ES-I3 (cell line): Measurements from ENCODE around the gene NAP1L5.
A peak's percentile ranks its signal among the peaks of the same experiment; 100 is the strongest.

Experiments used
- H3K36me3 ChIP-seq: 2 replicates; pipeline ENCODE4 v1.6.1; 2013; ENCODE audit warnings: mild to moderate bottlenecking, low read length, control low read depth, moderate library complexity; ENCODE audit not compliant: insufficient read depth
- H3K4me1 ChIP-seq: 2 replicates; pipeline ENCODE4 v1.6.1; 2013; ENCODE audit warnings: mild to moderate bottlenecking, control low read depth, low read length; ENCODE audit not compliant: insufficient read depth
- H3K9ac ChIP-seq: 2 replicates; pipeline ENCODE4 v1.6.1; 2013; ENCODE audit warnings: low read depth, mild to moderate bottlenecking, low read length, moderate library complexity
- H3K9me3 ChIP-seq: 2 replicates; pipeline ENCODE4 v1.6.1; 2013; ENCODE audit warnings: mild to moderate bottlenecking, low read length, moderate library complexity; ENCODE audit not compliant: control insufficient read depth, insufficient read depth

Gene NAP1L5

DNA sequence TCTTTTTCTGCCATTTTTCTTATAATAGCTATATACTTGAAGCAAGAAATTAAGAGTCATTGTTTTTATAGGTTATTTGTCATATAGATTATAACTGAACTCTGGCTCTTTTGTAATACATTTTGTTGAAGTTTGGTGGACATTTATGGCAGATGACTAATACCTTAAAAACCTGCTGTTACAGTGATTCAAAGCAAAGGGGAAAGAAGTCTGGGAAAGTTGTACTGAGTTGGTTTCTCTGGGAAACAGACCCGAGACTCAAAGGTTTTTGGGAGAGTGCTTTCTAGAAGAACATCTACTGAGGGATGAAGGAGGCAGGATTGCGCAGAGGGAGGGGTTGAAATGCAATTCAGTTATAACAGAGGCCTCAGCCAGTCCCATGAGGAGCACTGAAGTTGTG, 35.9 kb downstream of the NAP1L5 start:
- no peaks in the 10 kb centered on the region for H3K36me3 ChIP-seq
- H3K9me3 ChIP-seq, result no peaks in the 10 kb centered on the region
- no peak overlapping the region for H3K9ac ChIP-seq
- peaks cover 4% of the 10 kb centered on the region for H3K4me1 ChIP-seq

GRCh38 chr4:88660446-88661294, 37.0 kb downstream of the NAP1L5 start:
- Histone ChIP-seq H3K9me3 (no peaks in the 10 kb centered on the region), H3K9ac (no peak overlapping the region), H3K36me3 (no peaks in the 10 kb centered on the region), H3K4me1 (peaks cover 4% of the 10 kb centered on the region)

- Histone ChIP-seq H3K9ac (no peak overlapping the region), H3K4me1 (peaks cover 4% of the 10 kb centered on the region), H3K36me3 (no peaks in the 10 kb centered on the region), H3K9me3 (no peaks in the 10 kb centered on the region)
Measured at GRCh38 chr4:88659890-88660208, 37.8 kb downstream of the NAP1L5 start.

DNA sequence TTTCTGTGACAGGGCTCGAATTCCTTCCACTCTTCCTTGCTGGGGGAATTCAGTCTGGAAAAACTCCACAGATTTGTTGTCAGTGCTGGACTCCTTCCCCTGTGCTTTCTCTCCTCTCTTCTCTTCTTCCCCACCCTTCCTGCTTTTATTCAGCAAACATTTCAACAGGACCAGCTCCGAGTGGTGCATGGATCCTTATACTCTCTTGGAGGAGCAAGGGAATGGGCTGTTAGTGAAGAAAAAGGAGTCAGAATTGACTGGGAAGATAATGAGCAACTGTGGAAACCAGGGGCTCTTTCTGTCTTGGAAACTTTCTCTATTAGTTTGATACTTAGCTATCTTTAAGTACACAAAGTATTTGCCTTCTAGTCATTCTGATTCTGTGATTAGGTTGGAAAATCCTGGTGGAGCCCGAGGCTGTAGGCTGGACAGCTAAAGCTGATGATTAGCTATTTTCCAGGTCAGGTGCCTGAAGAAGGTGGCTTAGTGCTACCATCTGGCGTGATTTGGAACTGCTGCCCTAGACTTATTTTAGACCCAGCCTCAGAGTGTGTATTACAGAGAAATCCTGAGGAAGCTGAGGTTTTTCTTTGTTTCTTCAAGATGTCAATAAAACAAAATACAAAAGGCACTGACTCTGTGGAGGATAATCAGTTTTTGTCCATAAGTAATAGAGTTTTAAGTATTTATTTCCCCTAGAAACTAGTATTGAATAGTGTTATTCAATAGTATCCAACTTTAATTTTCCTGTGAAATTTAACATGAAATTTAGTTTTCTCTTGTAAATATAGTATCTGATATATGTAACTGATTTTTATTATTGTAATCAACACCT, 38.4 kb downstream of the NAP1L5 start:
- Histone ChIP-seq H3K4me1 (peaks cover 4% of the 10 kb centered on the region), H3K9me3 (no peaks in the 10 kb centered on the region), H3K36me3 (no peaks in the 10 kb centered on the region), H3K9ac (peak overlapping the region; percentile 14; the same call in 1 of the 2 replicates)

GRCh38 chr4:88655226-88655625, 42.4 kb downstream of the NAP1L5 start:
- Histone ChIP-seq H3K9ac (no peak overlapping the region), H3K9me3 (no peaks in the 10 kb centered on the region), H3K4me1 (peaks cover 4% of the 10 kb centered on the region), H3K36me3 (no peaks in the 10 kb centered on the region)

- Histone ChIP-seq H3K36me3 (no peaks in the 10 kb centered on the region), H3K4me1 (peaks cover 6% of the 10 kb centered on the region; the same call in 1 of the 2 replicates), H3K9me3 (no peaks in the 10 kb centered on the region), H3K9ac (no peak overlapping the region)
Measured at GRCh38 chr4:88653371-88653946, 44.2 kb downstream of the NAP1L5 start.

DNA sequence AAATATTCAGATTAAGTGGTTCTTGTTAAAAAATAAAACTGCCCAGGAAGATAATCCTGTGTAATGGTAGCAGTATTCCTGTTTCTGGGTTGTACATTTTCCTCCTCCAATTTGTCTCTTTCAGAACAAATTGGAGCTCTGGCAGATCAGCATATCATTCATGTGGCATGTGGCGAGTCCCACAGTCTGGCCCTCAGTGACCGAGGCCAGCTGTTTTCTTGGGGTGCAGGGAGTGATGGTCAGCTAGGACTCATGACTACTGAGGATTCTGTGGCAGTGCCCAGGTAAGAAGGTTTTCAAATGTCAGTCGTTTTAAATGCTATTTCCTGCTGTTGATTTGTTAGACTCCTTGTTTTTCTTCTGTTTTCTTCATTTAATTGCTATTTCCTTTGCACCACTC, 47.9 kb downstream of the NAP1L5 start:
- Histone ChIP-seq H3K9me3 (no peaks in the 10 kb centered on the region), H3K9ac (no peak overlapping the region)

DNA sequence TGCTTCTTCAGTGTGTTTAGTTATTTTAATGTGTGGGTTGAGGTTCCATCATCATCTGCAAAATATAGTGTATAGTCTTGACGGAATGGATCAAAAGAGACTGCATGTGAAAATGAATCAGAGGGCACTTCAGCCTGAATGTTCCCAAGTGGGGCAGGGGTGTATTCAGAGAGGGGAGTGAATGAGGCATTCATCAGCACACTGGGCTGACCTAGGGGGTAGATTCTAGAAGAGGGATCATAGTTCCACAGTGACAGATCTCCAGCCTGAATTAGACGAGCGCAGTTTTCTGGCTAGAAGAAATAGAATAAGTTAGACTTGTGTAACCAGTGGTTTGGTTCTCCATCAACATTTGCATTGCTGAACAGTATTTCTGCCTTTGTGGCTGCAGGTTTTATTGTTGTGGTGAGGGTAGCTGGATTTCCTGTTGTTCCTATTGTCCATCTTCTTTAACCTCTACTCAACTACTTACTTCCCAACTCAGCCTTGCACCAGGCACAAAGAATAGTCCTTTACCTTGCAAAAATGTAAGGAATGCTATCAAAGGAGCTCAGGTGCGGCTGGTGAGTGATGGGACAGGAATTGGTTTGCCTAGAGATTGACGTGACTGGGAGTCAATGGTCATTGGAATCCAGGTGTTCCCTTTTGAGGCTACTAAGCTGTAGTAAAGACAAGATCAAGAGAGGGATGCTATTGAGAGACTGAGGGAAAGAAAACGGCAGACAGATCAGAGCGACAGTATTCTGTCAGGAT, 50.9 kb downstream of the NAP1L5 start:
- Histone ChIP-seq H3K9ac (no peak overlapping the region), H3K9me3 (peaks cover 8% of the 10 kb centered on the region; the same call in 1 of the 2 replicates), H3K4me1 (peaks cover 28% of the 10 kb centered on the region), H3K36me3 (no peaks in the 10 kb centered on the region)

More for the DNA sequence above, 47.9 kb downstream of the NAP1L5 start:
- H3K4me1 ChIP-seq, result peaks cover 28% of the 10 kb centered on the region
- no peaks in the 10 kb centered on the region for H3K36me3 ChIP-seq

DNA sequence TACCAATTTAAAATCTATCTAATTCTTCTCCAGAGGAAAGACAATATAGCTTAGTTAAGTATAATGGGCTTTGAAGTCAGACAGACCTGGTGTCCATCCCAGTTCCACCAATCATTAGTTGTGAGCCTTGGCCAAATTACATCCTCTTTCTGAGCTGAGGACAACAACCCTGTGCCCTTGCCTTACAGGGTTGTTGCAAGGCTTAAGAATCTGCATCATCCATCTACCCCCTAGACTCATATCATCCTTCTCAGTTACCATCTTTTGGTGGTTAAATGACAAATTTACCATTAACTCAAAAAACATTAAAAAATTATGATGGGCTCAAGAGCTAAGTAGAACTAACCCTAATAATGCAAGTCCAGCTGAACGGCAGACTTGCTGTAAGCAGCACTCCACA, 51.6 kb downstream of the NAP1L5 start:
- H3K4me1 ChIP-seq, result peaks cover 28% of the 10 kb centered on the region
- H3K9ac ChIP-seq, result no peak overlapping the region
- H3K36me3 ChIP-seq, result no peaks in the 10 kb centered on the region
- H3K9me3 ChIP-seq, result peaks cover 8% of the 10 kb centered on the region; the same call in 1 of the 2 replicates
